GM23248 (cell line): ENCODE data around the gene P2RX2. TPM values are rescaled to one million over a fixed set of nuclear protein-coding genes. Genes with fewer than 3 reads are reported as not detected.

Source experiments
- DNase-seq: peaks from one replicate; pipeline ENCODE4 v3.0.0-alpha.2; 2015
- H2AFZ ChIP-seq: fragments of 200-600 bp; sonication (generic); 2 replicates; pipeline ENCODE4 v1.6.1; 2016; ENCODE audit warnings: antibody characterized with exemption
- H3F3A ChIP-seq: fragments of 200-600 bp; sonication (generic); 2 replicates; pipeline ENCODE4 v1.6.1; 2016; ENCODE audit warnings: mild to moderate bottlenecking, antibody characterized with exemption, mixed run types; ENCODE audit not compliant: insufficient read depth
- H3K27ac ChIP-seq: fragments of 200-600 bp; sonication (generic); 2 replicates; pipeline ENCODE4 v1.5.1; 2016; ENCODE audit warnings: mild to moderate bottlenecking
- H3K27me3 ChIP-seq: fragments of 200-600 bp; sonication (generic); replicated peaks from 2 replicates; pipeline ENCODE4 v1.6.1; 2016; ENCODE audit warnings: mild to moderate bottlenecking; ENCODE audit not compliant: insufficient read depth
- H3K36me3 ChIP-seq: fragments of 200-600 bp; sonication (generic); 2 replicates; pipeline ENCODE4 v1.6.1; 2016; ENCODE audit warnings: low read depth, mild to moderate bottlenecking
- H3K4me1 ChIP-seq: fragments of 200-600 bp; sonication (generic); 2 replicates; pipeline ENCODE4 v1.6.1; 2016; ENCODE audit warnings: mild to moderate bottlenecking; ENCODE audit not compliant: insufficient read depth
- H3K4me2 ChIP-seq: fragments of 200-600 bp; sonication (generic); one replicate; pipeline ENCODE4 v1.6.1; 2016; ENCODE audit warnings: mild to moderate bottlenecking; ENCODE audit not compliant: unreplicated experiment
- H3K4me3 ChIP-seq: fragments of 200-600 bp; sonication (generic); 2 replicates; pipeline ENCODE4 v1.5.1; 2016; ENCODE audit warnings: mild to moderate bottlenecking
- H3K79me2 ChIP-seq: fragments of 200-600 bp; sonication (generic); 2 replicates; pipeline ENCODE4 v1.6.1; 2016; ENCODE audit warnings: mild to moderate bottlenecking; ENCODE audit not compliant: insufficient read depth
- H3K9ac ChIP-seq: fragments of 200-600 bp; sonication (generic); 2 replicates; pipeline ENCODE4 v1.6.1; 2016; ENCODE audit warnings: mild to moderate bottlenecking
- H3K9me2 ChIP-seq: fragments of 200-600 bp; sonication (generic); 2 replicates; pipeline ENCODE4 v1.6.1; 2016; ENCODE audit warnings: mixed run types, mild to moderate bottlenecking, moderate library complexity; ENCODE audit not compliant: insufficient read depth
- H3K9me3 ChIP-seq: fragments of 200-600 bp; sonication (generic); one replicate; pipeline ENCODE4 v1.6.1; 2017; ENCODE audit warnings: low read depth
- H4K20me1 ChIP-seq: fragments of 200-600 bp; sonication (generic); 2 replicates; pipeline ENCODE4 v1.6.0; 2016; ENCODE audit not compliant: insufficient read depth
- EZH2 ChIP-seq: fragments of 200-600 bp; sonication (generic); IDR thresholded peaks from 2 replicates; pipeline ENCODE4 v1.6.1; 2018; ENCODE audit warnings: antibody characterized with exemption, mild to moderate bottlenecking; ENCODE audit not compliant: insufficient read depth, poor library complexity, severe bottlenecking
- EZH2phosphoT487 ChIP-seq: fragments of 200-600 bp; sonication (generic); IDR thresholded peaks from 2 replicates; pipeline ENCODE4 v1.6.1; 2018; ENCODE audit warnings: antibody characterized with exemption, moderate library complexity, mild to moderate bottlenecking, low read depth; ENCODE audit not compliant: insufficient read depth
- WGBS, 2 experiments: methylation state at CpG; one replicate each; pipeline ENCODE4 v1.1.6; 2015 to 2017; ENCODE audit warnings: low lambda C conversion rate in 2 of 2, low coverage in 1 of 2; ENCODE audit errors: missing lambda C conversion rate in 2 of 2; 5-methylcytosine and 5-hydroxymethylcytosine counted together
- in situ Hi-C: fragments of 300-500 bp; cut with MboI; formaldehyde crosslinking; loops from 2 replicates; pipeline ENCODE4 v1.15.0; 2020
- polyA plus RNA-seq: library from polyadenylated mRNA; unstranded; fragments of >200 nt; fragmentation: Nextera tagmentation; extraction: Ambion mirVana; gene quantifications from 2 replicates; pipeline ENCODE4 v1.2.1, GENCODE V29; 2016
- total RNA-seq: library from RNA; depleted of rRNA; stranded (reverse); fragments of >200 nt; shearing (Covaris generic); gene quantifications from 2 replicates; pipeline ENCODE4 v1.2.3, GENCODE V29; 2014

P2RX2 gene
- total and polyA plus RNA-seq, 2 experiments from 2014 or later = not detected

- Histone ChIP-seq H3K9ac (no peak overlapping the region), H3F3A (peaks cover 9% of the 10 kb centered on the region), H3K79me2 (no peaks in the 10 kb centered on the region), H3K9me2 (no peaks in the 10 kb centered on the region), H3K27me3 (peaks cover 49% of the 10 kb centered on the region), H4K20me1 (no peaks in the 10 kb centered on the region), H3K4me2 (no peak overlapping the region), H3K9me3 (no peaks in the 10 kb centered on the region), H3K4me3 (no peak overlapping the region), H3K27ac (no peak overlapping the region), H3K4me1 (no peaks in the 10 kb centered on the region), H2AFZ (no peak overlapping the region), H3K36me3 (no peaks in the 10 kb centered on the region)
- no peak for DNase-seq
- 40 to 48% methylated on average over 5 of the region's 5 CpGs for WGBS, 2 experiments
- in situ Hi-C loops = loop anchor here (10.0 to 25.0 kb wide), 2 partner anchors 199 to 452 kb away; no protein-coding TSS in a partner anchor
- TF ChIP-seq EZH2 (no peak), EZH2phosphoT487 (no peak)
Measured at GRCh38 chr12:132614029-132614428, 4.5 kb upstream of the P2RX2 start.

GRCh38 chr12:132614861-132615578 lies 3.6 kb upstream of the P2RX2 start:
- DNase-seq = peak; percentile 86
- Histone ChIP-seq H3K9me2 (no peaks in the 10 kb centered on the region), H3K79me2 (no peaks in the 10 kb centered on the region), H4K20me1 (no peaks in the 10 kb centered on the region), H3K4me1 (no peaks in the 10 kb centered on the region), H3K4me2 (no peak overlapping the region), H3K27me3 (peaks cover 42% of the 10 kb centered on the region), H3F3A (peaks cover 9% of the 10 kb centered on the region), H3K9me3 (no peaks in the 10 kb centered on the region), H3K9ac (no peak overlapping the region), H3K27ac (no peak overlapping the region), H3K4me3 (no peak overlapping the region), H3K36me3 (no peaks in the 10 kb centered on the region), H2AFZ (no peak overlapping the region)
- in situ Hi-C loops = loop anchor here (10.0 to 25.0 kb wide), 2 partner anchors 200 to 453 kb away; no protein-coding TSS in a partner anchor
- no peak for TF ChIP-seq EZH2
- TF ChIP-seq EZH2phosphoT487 = no peak
- WGBS, 2 experiments = 22 to 25% methylated on average over 17 to 18 of the region's 18 CpGs

GRCh38 chr12:132615579-132616038 lies 3.0 kb upstream of the P2RX2 start:
- Histone ChIP-seq H3K27me3 (peaks cover 45% of the 10 kb centered on the region), H3K79me2 (no peaks in the 10 kb centered on the region), H3F3A (peaks cover 9% of the 10 kb centered on the region), H3K9ac (no peak overlapping the region), H3K4me2 (no peak overlapping the region), H3K9me2 (no peaks in the 10 kb centered on the region), H3K4me1 (no peaks in the 10 kb centered on the region), H3K36me3 (no peaks in the 10 kb centered on the region), H3K27ac (no peak overlapping the region), H2AFZ (no peak overlapping the region), H3K4me3 (no peak overlapping the region), H3K9me3 (no peaks in the 10 kb centered on the region), H4K20me1 (no peaks in the 10 kb centered on the region)
- TF ChIP-seq EZH2 (no peak), EZH2phosphoT487 (no peak)
- in situ Hi-C loops = loop anchor here (10.0 to 25.0 kb wide), 2 partner anchors 201 to 453 kb away; no protein-coding TSS in a partner anchor
- DNase-seq = no peak
- 64 to 70% methylated on average over 15 to 16 of the region's 16 CpGs for WGBS, 2 experiments

DNA sequence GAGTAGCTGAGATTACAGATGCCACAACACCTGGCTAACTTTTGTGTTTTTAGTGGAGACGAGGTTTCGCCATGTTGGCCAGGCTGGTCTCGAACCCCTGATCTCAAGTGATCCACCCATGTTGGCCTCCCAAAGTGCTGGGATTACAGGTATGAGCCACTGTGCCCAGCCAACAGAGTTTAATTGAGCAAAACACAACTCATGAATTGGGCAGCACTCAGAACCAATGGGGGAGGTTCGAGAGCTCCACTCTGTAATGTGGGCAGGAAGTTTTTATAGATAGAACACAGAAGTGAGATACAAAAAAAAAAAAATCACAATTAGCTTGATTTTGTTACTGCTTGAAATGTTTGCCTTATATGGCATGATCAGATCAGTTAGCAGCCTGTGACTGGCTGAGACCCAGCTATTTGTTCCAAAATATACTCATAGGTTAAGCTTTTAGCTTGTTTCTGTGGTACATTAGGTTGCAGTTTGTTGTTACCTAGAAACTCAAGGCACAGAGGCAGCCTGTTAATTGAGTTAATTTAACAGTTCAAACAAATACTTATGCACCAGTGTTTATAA lies 1.4 kb upstream of the P2RX2 start:
- H3K9ac ChIP-seq = no peak overlapping the region
- peaks cover 44% of the 10 kb centered on the region for H3K27me3 ChIP-seq
- no peak for DNase-seq
- no peak overlapping the region for H3K4me2 ChIP-seq
- in situ Hi-C loops = loop anchor here (10.0 to 25.0 kb wide), 2 partner anchors 202 to 455 kb away; no protein-coding TSS in a partner anchor
- 68 to 75% methylated on average over 4 of the region's 4 CpGs for WGBS, 2 experiments
- no peaks in the 10 kb centered on the region for H3K79me2 ChIP-seq
- no peak overlapping the region for H2AFZ ChIP-seq
- no peaks in the 10 kb centered on the region for H3K9me2 ChIP-seq
- TF ChIP-seq EZH2phosphoT487 = no peak
- TF ChIP-seq EZH2 = no peak
- no peak overlapping the region for H3K4me3 ChIP-seq
- 0 out of 2 replicates have a peak, but pooled peaks cover under 1% of the 10 kb centered on the region for H3K4me1 ChIP-seq
- no peaks in the 10 kb centered on the region for H3K9me3 ChIP-seq
- H3K27ac ChIP-seq = no peak overlapping the region
- no peaks in the 10 kb centered on the region for H3K36me3 ChIP-seq
- H3F3A ChIP-seq = peaks cover 9% of the 10 kb centered on the region
- H4K20me1 ChIP-seq = no peaks in the 10 kb centered on the region
